ENCODE data around the gene FBXL19.

The FBXL19 gene

GRCh38 chr16:30896889-30897733 lies 26.3 kb upstream of the FBXL19 start:
- DNase-seq: peak; percentile 93 to 96
- H3K4me1 ChIP-seq: peaks cover 0 to 50% (median 43%) of the 10 kb centered on the region in 4 donors
- intact Hi-C loops (cut with DNase I; ENCODE audit: low total_unique reads): no loop called here

GRCh38 chr16:30899794-30900193 lies 23.6 kb upstream of the FBXL19 start:
- no peak overlapping the region for H3K27ac ChIP-seq
- H3K9me3 ChIP-seq: no peaks in the 10 kb centered on the region
- TF ChIP-seq CTCF (IDR thresholded peaks at IDR 0.05): no peak
- no peaks in the 10 kb centered on the region for H3K27me3 ChIP-seq
- DNase-seq: no peak
- intact Hi-C loops (cut with DNase I; ENCODE audit: low total_unique reads): loop anchor here (5.0 kb wide), 1 partner anchor 57 kb away; no protein-coding TSS in a partner anchor
- no peak overlapping the region for H3K4me3 ChIP-seq
- H3K4me1 ChIP-seq: peaks cover 0 to 39% (median 27%) of the 10 kb centered on the region in 4 donors
- peaks cover 0 to 5% (median 0%) of the 10 kb centered on the region in 3 donors for H3K36me3 ChIP-seq

More at GRCh38 chr16:30896889-30897733, 26.3 kb upstream of the FBXL19 start:
- Histone ChIP-seq H3K4me3 (peak overlapping the region; percentile 72 to 75), H3K9me3 (no peaks in the 10 kb centered on the region), H3K27me3 (no peaks in the 10 kb centered on the region), H3K36me3 (peaks cover 0 to 10% (median 0%) of the 10 kb centered on the region in 3 donors), H3K27ac (peak overlapping the region; percentile 98 to 100)
- no peak for TF ChIP-seq CTCF (IDR thresholded peaks at IDR 0.05)

GRCh38 chr16:30900588-30900987 lies 22.8 kb upstream of the FBXL19 start:
- intact Hi-C loops (cut with DNase I; ENCODE audit: low total_unique reads): loop anchor here (5.0 kb wide), 1 partner anchor 58 kb away; no protein-coding TSS in a partner anchor
- H3K27me3 ChIP-seq: no peaks in the 10 kb centered on the region
- no peak for DNase-seq
- no peak overlapping the region for H3K27ac ChIP-seq
- no peaks in the 10 kb centered on the region for H3K9me3 ChIP-seq
- peaks cover 0 to 5% (median 0%) of the 10 kb centered on the region in 3 donors for H3K36me3 ChIP-seq
- H3K4me3 ChIP-seq: no peak overlapping the region
- H3K4me1 ChIP-seq: peaks cover 0 to 31% (median 19%) of the 10 kb centered on the region in 4 donors
- no peak for TF ChIP-seq CTCF (IDR thresholded peaks at IDR 0.05)

GRCh38 chr16:30901201-30902028 lies 22.0 kb upstream of the FBXL19 start:
- H3K4me3 ChIP-seq: peak overlapping the region; percentile 52 to 55
- TF ChIP-seq CTCF (IDR thresholded peaks at IDR 0.05): no peak
- intact Hi-C loops (cut with DNase I; ENCODE audit: low total_unique reads): loop anchor here (5.0 kb wide), 1 partner anchor 59 kb away; no protein-coding TSS in a partner anchor
- peak overlapping the region; percentile 74 to 79 for H3K27ac ChIP-seq
- H3K4me1 ChIP-seq: peaks cover 0 to 24% (median 13%) of the 10 kb centered on the region in 4 donors
- DNase-seq: no peak
- peaks cover 0 to 5% (median 0%) of the 10 kb centered on the region in 3 donors for H3K36me3 ChIP-seq
- no peaks in the 10 kb centered on the region for H3K27me3 ChIP-seq
- H3K9me3 ChIP-seq: no peaks in the 10 kb centered on the region
